Esophagus squamous epithelium (tissue), 5 donors: ENCODE measurements around the gene GPR27. TPM values are rescaled to one million over a fixed set of nuclear protein-coding genes. Genes with fewer than 3 reads are reported as not detected.

Source experiments
- DNase-seq: peaks from one replicate; lab custom pipeline; 2025; lab: John Stamatoyannopoulos, UW
- H3K27ac ChIP-seq, 4 donors: fragments of 200-600 bp; sonication (generic); one replicate each; pipeline ENCODE4 v1.5.1; 2016 to 2019; ENCODE audit warnings: mild to moderate bottlenecking in 1 of 4
- H3K27me3 ChIP-seq, 4 donors: fragments of 200-600 bp; sonication (generic); 1 replicate in 3 of 4; 2 replicates in 1 of 4; pipeline versions ENCODE4 v1.5.1 to v1.6.0; 2017 to 2021; ENCODE audit warnings: antibody characterized with exemption in 1 of 4
- H3K36me3 ChIP-seq, 3 donors: fragments of 200-600 bp; sonication (generic); one replicate each; pipeline ENCODE4 v1.5.1; 2016 to 2019
- H3K4me1 ChIP-seq, 3 donors: fragments of 200-600 bp; sonication (generic); one replicate each; pipeline ENCODE4 v1.5.1; 2017 to 2019
- H3K4me3 ChIP-seq, 4 donors: fragments of 200-600 bp; sonication (generic); 1 replicate in 3 of 4; 2 replicates in 1 of 4; pipeline ENCODE4 v1.5.1; 2016 to 2019; ENCODE audit warnings: mild to moderate bottlenecking in 2 of 4, moderate library complexity in 1 of 4
- H3K9me3 ChIP-seq, 3 donors: fragments of 200-600 bp; sonication (generic); one replicate each; pipeline ENCODE4 v1.5.1; 2016 to 2019
- POLR2A ChIP-seq, 4 donors: fragments of 450-650 bp; IDR thresholded peaks; one replicate each; pipeline ENCODE4 v1.6.1; 2017; ENCODE audit warnings: antibody characterized with exemption in 4 of 4, mild to moderate bottlenecking in 4 of 4, moderate library complexity in 3 of 4
- WGBS, 2 donors: methylation state at CpG; one replicate each; pipeline ENCODE4 v1.1.5; 2018; 5-methylcytosine and 5-hydroxymethylcytosine counted together
- intact Hi-C: fragments of 100-400 bp; cut with DNase I; formaldehyde crosslinking; loops from one replicate; pipeline ENCODE4 v1.15.0; 2022
- total RNA-seq, 4 donors: library from RNA; depleted of rRNA; stranded (reverse); fragments of >200 nt; gene quantifications; one replicate each; pipeline ENCODE4 v1.1.0, GENCODE V29; 2016
- TF ChIP-seq, protein P1 (sequence below), 6 experiments: fragments of 450-650 bp in 4 of 6; fragments of 200-600 bp in 2 of 6; sonication (generic) in 2 of 6; IDR thresholded peaks; one replicate each; pipeline ENCODE4 v1.5.1; 2016 to 2019; ENCODE audit warnings: antibody characterized with exemption in 6 of 6, mild to moderate bottlenecking in 4 of 6, moderate library complexity in 4 of 6
- donor health status: DM: yes; HTN: yes; CAD: no.

GPR27 gene
- total RNA-seq, 4 donors from 2014 or later: 2.1 to 3.6 (median 2.7) TPM

DNA sequence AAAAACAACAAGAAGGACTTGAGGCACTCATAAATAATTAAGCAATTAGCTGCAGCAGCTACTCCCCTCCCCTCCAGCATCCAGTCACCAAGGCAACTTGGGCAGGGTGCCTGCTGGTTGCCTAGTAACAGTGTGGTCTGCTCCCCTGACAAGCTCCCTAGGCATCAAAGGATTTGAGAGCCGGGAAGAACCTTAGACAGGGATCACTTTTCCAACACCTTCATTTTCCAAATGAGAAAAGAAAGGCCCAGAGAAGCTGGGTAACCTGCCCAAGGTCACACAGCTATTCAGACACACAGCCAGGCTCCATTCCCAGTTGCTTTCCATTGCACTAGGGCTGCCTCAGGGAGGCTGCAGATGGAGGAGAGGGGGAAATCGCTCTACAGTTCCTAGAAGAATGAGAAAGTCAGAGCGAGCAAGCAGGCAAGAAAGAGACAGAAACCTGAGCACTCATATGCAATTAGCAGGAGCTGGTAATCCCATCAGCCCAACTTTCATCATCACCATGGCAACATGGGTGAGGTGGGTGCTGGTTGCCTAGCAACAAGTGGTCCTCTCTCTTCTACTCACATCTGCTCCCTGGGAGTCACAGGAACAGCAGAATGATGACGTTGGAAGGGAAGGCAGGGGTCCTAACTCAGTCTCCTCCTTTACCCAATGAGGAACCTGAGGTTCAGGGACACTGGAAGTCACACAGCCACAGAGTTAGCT, 24.9 kb upstream of the GPR27 start:
- Histone ChIP-seq H3K27ac (no peak overlapping the region), H3K4me1 (peaks cover 4 to 27% (median 16%) of the 10 kb centered on the region in 3 donors), H3K36me3 (no peaks in the 10 kb centered on the region), H3K9me3 (no peaks in the 10 kb centered on the region), H3K27me3 (no peaks in the 10 kb centered on the region), H3K4me3 (no peak overlapping the region)
- no peak for TF ChIP-seq POLR2A (IDR thresholded peaks at IDR 0.05)
- TF ChIP-seq, protein P1, sequence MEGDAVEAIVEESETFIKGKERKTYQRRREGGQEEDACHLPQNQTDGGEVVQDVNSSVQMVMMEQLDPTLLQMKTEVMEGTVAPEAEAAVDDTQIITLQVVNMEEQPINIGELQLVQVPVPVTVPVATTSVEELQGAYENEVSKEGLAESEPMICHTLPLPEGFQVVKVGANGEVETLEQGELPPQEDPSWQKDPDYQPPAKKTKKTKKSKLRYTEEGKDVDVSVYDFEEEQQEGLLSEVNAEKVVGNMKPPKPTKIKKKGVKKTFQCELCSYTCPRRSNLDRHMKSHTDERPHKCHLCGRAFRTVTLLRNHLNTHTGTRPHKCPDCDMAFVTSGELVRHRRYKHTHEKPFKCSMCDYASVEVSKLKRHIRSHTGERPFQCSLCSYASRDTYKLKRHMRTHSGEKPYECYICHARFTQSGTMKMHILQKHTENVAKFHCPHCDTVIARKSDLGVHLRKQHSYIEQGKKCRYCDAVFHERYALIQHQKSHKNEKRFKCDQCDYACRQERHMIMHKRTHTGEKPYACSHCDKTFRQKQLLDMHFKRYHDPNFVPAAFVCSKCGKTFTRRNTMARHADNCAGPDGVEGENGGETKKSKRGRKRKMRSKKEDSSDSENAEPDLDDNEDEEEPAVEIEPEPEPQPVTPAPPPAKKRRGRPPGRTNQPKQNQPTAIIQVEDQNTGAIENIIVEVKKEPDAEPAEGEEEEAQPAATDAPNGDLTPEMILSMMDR (IDR thresholded peaks at IDR 0.05): no peak
- 50 to 69% methylated on average over 2 to 4 of the region's 4 CpGs for WGBS, 2 donors
- intact Hi-C loops: no loop called here
- DNase-seq: no peak

DNA sequence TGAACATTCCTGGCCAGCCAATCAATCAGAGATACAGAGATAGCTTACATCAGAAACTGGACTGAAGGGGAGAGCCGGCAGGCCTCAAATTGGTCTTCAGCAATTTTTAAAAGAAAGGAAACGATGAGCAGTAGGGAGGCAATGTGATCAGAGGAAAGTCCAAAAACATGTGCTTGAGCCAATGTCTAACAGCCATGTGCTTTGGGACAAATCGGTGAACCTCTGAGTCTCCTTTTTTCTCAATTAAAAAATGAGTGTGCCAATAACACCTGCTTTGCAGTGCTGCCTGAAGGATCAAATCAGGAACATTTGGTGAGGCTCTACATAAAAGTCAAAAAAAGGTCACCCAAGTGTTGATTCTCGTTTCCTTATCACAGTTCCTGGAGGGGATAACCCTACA, 21.0 kb upstream of the GPR27 start:
- intact Hi-C loops: loop anchor here (10.0 kb wide), 1 partner anchor 122 kb away; no protein-coding TSS in a partner anchor
- WGBS, 2 donors: 90 to 94% methylated on average over 4 of the region's 4 CpGs
- Histone ChIP-seq H3K27ac (no peak overlapping the region), H3K4me3 (no peak overlapping the region), H3K9me3 (no peaks in the 10 kb centered on the region), H3K4me1 (peaks cover 0 to 10% (median 0%) of the 10 kb centered on the region in 3 donors), H3K36me3 (no peaks in the 10 kb centered on the region), H3K27me3 (no peaks in the 10 kb centered on the region)
- DNase-seq: no peak
- no peak for TF ChIP-seq POLR2A (IDR thresholded peaks at IDR 0.05)
- TF ChIP-seq, protein P1 (IDR thresholded peaks at IDR 0.05): no peak

DNA sequence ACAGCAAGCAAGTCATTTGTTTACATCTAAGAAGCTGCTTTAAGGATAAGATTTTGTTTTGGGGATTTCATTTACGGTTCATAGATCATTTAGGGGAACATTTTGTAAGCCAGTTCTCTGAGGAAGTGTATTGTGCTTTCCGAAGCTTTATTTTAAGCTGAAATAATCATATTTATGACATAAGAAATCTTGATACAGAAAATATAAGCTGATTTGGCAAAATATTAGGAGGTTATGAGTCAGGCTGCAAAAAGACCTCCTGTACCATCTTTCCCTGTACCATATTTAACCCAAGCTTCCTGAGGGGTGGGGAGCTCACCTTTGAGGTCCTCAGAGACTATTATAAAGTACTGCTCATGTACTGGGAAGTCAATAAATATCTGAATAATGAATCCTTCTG, 20.3 kb upstream of the GPR27 start:
- Histone ChIP-seq H3K36me3 (no peaks in the 10 kb centered on the region), H3K4me3 (no peak overlapping the region), H3K4me1 (peaks cover 0 to 10% (median 0%) of the 10 kb centered on the region in 3 donors), H3K27me3 (no peaks in the 10 kb centered on the region), H3K27ac (no peak overlapping the region), H3K9me3 (no peaks in the 10 kb centered on the region)
- intact Hi-C loops: loop anchor here (10.0 kb wide), 1 partner anchor 121 kb away; no protein-coding TSS in a partner anchor
- no peak for DNase-seq
- 90 to 95% methylated on average over 2 of the region's 2 CpGs for WGBS, 2 donors
- TF ChIP-seq, protein P1 (IDR thresholded peaks at IDR 0.05): no peak
- TF ChIP-seq POLR2A (IDR thresholded peaks at IDR 0.05): no peak

DNA sequence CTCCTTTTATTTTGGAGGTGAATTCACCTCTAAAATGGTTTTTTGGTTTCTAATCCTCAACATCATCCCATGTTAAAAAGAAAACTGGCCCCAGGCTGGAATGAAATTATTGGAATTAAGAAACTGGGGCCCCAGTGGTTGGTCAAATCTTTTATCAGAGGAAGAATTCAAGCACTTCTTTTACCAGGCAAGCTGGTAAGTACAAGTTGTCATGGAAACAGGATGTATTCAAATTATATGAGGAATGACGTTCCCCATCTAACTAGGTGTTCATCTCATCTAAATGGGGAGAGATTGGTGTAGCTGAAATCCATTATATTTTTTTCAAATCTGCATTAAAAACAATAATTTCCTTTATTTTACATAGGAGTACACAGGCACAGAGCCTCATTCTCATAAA, 18.8 kb upstream of the GPR27 start:
- no peak for DNase-seq
- no peak overlapping the region for H3K27ac ChIP-seq
- no peaks in the 10 kb centered on the region for H3K36me3 ChIP-seq
- no peaks in the 10 kb centered on the region for H3K27me3 ChIP-seq
- intact Hi-C loops: loop anchor here (10.0 kb wide), 1 partner anchor 120 kb away; no protein-coding TSS in a partner anchor
- H3K4me3 ChIP-seq: no peak overlapping the region
- TF ChIP-seq, protein P1 (IDR thresholded peaks at IDR 0.05): no peak
- TF ChIP-seq POLR2A (IDR thresholded peaks at IDR 0.05): no peak
- H3K4me1 ChIP-seq: peaks cover 0 to 3% (median 0%) of the 10 kb centered on the region in 3 donors
- WGBS, 2 donors: 74 to 82% methylated on average over 1 of the region's 1 CpG
- H3K9me3 ChIP-seq: no peaks in the 10 kb centered on the region

DNA sequence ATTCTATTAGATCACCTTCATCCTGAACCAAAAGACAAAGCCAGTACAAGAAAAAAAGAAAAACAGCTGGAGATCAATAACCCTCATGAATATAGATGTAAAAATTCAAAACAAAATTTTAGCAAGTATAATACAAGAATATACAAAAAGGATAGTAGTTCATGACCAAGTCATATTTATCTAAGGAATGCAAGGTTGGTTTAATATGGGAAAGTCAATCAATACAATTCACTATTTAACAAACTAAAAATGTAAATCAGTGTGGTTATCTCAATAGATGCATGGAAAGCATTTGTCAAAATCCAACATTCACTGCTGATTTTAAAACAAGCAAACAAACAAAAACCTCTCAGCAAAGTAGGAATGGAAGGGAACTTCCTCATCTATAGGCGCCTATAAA, 11.0 kb upstream of the GPR27 start:
- H3K36me3 ChIP-seq: no peaks in the 10 kb centered on the region
- peaks cover 0 to 37% (median 0%) of the 10 kb centered on the region in 3 donors for H3K9me3 ChIP-seq
- no peak overlapping the region for H3K4me3 ChIP-seq
- H3K27me3 ChIP-seq: no peaks in the 10 kb centered on the region
- no peaks in the 10 kb centered on the region for H3K4me1 ChIP-seq
- WGBS, 2 donors: 95 to 100% methylated on average over 1 of the region's 1 CpG
- DNase-seq: no peak
- no peak overlapping the region for H3K27ac ChIP-seq
- no peak for TF ChIP-seq POLR2A (IDR thresholded peaks at IDR 0.05)
- TF ChIP-seq, protein P1 (IDR thresholded peaks at IDR 0.05): no peak
- intact Hi-C loops: no loop called here
